GM18861 (cell line): Measurements from ENCODE around the gene PDHX.

ENCODE experiments used
- ATAC-seq: cut with Tn5 transposase; IDR thresholded peaks from one replicate; pipeline ENCODE4 v1.9.1; 2021; ENCODE audit not compliant: unreplicated experiment

The PDHX gene

GRCh38 chr11:35043936-35044335 lies 127.5 kb downstream of the PDHX start:
- ATAC-seq = no peak

DNA sequence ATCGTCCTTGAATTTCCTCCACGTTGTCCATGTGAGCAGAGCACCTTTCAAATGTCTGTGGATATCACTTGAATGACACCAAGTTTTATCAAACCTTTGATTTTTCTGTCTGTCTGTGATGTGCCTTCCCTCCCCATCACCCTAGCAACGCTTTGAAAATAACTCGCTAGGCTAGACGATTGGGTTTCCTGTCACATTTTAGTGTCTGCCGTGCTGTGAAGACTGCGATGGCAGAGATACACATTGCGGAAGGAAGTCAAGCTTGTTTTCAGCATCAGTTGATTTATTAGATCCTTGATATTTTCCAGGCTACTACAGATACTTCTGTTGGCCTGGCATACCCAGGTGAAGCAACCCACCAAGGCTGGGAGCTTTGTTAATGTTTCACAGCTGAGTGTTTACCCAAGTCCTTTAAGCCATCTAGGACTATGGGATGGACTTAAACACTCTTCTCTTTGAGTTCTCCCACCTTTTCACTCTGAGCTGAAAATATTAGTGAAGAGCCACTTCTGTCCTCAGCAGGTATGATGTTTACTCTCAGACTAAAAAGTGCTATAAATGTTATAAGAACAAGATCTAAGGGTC lies 128.9 kb downstream of the PDHX start:
- peak; percentile 52 for ATAC-seq
